GM21360 (cell line): Measurements from ENCODE around the gene POFUT2.

Experiments
- ATAC-seq: cut with Tn5 transposase; IDR thresholded peaks from one replicate; pipeline ENCODE4 v1.9.1; 2021; ENCODE audit warnings: mild to moderate bottlenecking, moderate library complexity; ENCODE audit not compliant: unreplicated experiment

POFUT2 gene

GRCh38 chr21:45226540-45227326 is 61.0 kb downstream of the POFUT2 start:
- ATAC-seq = no peak

DNA sequence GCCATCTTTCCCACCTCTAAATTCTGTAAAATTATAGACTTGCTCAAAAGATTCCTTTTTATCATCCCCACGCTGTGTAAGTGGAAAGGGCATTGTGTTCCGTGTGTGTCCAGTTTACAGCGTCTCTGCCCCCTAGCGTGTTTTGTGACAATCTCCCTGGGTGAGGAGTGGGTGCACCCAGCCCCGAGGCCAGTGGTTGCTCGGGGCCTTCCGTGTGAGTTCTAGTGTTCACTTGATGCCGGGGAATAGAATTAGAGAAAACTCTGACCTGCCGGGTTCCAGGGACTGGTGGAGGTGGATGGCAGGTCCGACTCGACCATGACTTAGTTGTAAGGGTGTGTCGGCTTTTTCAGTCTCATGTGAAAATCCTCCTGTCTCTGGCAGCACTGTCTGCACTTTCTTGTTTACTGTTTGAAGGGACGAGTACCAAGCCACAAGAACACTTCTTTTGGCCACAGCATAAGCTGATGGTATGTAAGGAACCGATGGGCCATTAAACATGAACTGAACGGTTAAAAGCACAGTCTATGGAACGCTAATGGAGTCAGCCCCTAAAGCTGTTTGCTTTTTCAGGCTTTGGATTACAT is 61.9 kb downstream of the POFUT2 start:
- no peak for ATAC-seq

GRCh38 chr21:45225041-45225740 is 62.5 kb downstream of the POFUT2 start:
- no peak for ATAC-seq

DNA sequence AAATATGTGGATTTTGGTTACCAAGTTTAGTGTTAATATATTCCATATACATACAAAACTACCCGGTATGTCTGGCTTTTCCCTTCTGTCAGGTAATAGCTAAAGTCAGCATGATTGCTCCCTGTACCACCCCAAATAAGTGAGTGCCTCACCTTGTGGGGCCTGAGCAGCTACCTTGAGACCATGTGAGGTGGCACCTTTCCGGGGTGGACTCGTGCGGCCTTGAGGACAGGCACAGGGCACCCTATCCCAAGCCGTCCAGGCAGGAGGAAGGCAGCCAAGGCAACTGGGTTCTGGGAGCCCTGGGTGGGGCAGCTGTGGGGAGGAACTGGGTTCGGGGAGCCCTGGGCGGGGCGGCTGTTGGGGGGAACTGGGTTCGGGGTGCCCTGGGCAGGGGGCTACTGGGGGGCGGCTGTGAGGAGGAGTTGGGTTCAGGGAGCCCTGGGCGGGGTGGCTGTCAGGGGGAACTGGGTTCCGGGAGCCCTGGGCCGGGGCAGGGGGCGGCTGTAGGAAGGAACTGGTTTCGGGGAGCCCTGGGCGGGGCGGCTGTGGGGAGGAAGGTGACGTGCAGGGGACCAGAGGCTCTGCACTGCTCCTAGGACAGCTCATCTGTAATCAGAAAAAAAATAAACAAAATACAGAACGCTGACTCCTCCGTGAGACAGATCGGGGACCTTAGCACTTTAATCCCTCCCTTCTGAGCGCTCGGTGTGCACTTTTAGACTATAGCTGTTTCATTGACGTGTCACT is 63.3 kb downstream of the POFUT2 start:
- ATAC-seq = no peak

GRCh38 chr21:45223236-45224185 is 64.2 kb downstream of the POFUT2 start:
- no peak for ATAC-seq

DNA sequence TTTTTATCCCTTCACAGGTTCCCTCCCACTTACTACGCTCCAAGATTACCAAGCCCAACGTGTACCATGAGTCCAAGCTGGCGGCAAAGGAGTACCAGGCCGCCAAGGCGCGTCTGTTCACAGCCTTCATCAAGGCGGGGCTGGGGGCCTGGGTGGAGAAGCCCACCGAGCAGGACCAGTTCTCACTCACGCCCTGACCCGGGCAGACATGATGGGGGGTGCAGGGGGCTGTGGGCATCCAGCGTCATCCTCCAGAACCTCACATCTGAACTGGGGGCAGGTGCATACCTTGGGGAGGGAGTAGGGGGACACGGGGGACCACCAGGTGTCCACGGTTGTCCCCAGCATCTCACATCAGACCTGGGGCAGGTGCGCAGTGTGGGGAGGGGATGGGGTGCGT is 65.7 kb downstream of the POFUT2 start:
- ATAC-seq = no peak

GRCh38 chr21:45220714-45221490 is 66.8 kb downstream of the POFUT2 start:
- ATAC-seq = no peak

DNA sequence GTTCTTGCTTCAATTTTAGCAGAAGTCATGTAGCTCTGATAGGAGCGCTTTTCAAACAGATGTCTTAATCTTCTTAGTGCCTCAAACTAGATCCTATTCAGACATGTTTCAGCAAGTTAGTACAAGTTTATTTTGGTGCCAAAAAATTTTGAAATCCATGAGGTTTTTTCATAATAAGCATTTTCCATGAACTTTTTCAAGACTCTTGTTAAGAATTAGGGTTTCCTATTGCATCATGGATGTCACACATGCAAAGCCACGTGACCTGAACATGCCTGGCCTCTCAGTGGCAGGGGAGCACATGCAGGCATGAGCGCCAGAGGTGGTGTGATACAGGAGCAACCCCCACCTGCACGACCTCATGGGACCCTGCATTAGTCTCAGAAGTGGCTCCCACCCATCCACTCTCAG is 67.6 kb downstream of the POFUT2 start:
- no peak for ATAC-seq

DNA sequence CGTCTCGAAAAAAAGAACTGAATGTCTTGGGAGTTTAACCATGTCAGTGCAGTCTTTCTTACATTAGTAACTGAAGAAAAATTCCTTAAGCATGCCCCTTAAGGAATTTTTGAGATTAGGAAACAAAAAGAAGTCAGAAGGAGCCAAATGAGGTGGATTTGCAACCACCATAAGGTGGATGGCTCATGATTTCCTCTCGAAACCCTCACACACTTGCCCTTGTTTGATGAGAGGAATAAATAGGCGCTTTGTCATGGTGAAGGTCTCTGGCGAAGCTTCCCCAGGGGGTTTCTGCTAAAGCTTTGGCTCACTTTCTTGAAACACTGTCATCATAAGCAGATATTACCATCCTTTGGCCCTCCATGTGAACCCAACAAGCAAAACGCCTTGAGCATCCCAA is 68.2 kb downstream of the POFUT2 start:
- ATAC-seq = no peak

GRCh38 chr21:45217010-45217409 is 70.7 kb downstream of the POFUT2 start:
- no peak for ATAC-seq

DNA sequence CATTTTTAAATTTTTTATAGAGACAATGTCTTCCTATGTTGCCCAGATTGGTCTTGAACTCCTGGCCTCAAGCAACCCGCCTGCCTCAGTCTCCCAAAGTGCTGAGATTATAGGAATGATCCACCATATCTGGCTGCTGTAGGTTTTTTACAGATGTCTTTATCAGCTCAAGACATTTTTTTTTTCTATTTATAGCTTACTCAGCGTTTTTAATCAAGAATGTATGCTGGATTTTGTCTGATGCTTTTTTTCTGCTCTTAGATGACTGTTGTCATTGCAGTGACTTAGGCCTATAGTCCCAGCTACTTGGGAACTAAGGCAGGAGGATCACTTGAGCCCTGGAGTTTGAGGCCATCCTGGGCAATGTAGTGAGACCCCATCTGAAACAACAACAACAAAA is 72.5 kb downstream of the POFUT2 start:
- no peak for ATAC-seq
